RWPE1 (cell line): ENCODE results near the gene NPC2.

Experiments
- CTCF ChIA-PET: fragments of 350-600 bp; sonication (Branson Sonifier 250); formaldehyde crosslinking; extraction: SDS; loops from one replicate; lab custom pipeline; 2021; lab: Yijun Ruan, JAX
- POLR2A ChIA-PET: fragments of 400-600 bp; formaldehyde crosslinking; extraction: SDS; loops from one replicate; lab custom pipeline; 2020; ENCODE audit warnings: antibody characterized with exemption; ENCODE audit not compliant: low non-redundant PET; lab: Yijun Ruan, JAX
- DNase-seq: peaks from one replicate; pipeline ENCODE4 v3.0.0; 2012; ENCODE audit warnings: low spot score
- H3K27ac ChIP-seq: fragments of 450-650 bp; 2 replicates; pipeline ENCODE4 v1.5.1; 2017
- CTCF ChIP-seq: fragments of 450-650 bp; conservative IDR thresholded peaks from 2 replicates; pipeline ENCODE4 v1.5.1; 2017; ENCODE audit warnings: low read depth, mild to moderate bottlenecking

NPC2 gene

DNA sequence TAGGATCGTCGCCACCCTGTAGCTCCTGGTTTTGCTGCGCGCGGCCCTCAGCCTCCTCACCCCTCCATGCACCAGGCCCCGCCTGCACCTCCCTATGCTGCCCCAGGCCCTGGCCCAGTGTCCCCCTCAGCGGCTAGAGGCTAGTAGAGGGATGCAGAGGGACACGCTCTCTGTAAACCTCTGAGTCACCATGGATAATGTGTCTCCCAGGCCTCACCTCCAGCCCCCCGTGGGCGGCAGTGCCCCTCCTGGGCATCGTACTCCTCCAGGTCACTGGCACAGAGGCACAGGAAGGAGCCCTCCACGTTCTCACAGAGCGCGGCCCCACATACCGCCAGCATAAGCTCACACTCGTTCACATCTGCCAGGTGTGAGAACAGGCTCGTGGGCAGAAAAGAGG, 12.7 kb upstream of the NPC2 start:
- H3K27ac ChIP-seq: peak overlapping the region; percentile 51
- ChIA-PET POLR2A (interaction anchor here (0.7 kb wide), 1 partner anchor 1556 kb away, joined by 3 read pairs; no protein-coding TSS in a partner anchor), CTCF (no interaction called here)
- no peak for TF ChIP-seq CTCF
- DNase-seq: no peak

DNA sequence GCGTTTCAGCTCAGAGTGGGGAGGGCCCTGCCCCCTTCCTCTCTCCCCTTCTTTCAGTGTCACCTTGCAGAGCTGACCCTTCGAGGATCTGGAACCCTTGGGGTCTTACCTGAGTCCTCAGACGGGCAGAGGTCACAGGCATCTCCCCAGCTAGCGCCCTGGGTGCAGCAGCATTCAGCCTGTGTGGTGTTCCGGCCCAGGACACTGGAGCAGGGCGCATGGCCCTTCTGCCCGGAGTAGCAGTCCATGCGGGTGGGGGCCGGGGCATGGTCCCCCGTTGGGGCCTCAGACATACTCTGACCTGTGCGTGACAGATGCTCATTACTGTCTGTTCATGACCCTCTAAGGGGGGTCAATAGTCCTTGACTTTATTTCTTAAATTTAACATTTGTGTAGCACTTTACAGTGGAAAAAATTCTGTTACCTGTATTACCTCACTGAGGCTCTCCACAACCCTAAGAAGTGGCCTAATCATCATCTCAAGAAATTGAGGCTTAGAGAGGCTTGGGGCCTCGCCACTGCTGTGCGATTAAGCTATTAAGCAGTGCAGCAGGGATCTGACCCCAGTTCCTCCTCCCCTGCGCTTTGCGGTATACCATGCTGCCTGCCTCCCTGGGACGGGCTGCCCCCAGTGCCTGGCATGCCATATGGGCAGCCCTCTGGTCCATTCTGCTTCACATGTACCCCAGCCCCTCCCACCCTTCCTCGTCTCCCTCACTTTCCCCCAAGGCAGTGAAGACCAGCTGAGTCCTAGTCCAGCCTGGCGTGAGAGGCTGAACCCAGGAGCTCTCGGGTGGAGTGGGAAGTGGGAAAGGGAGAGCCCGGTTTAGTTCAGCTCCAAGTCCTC, 12.0 kb upstream of the NPC2 start:
- POLR2A ChIA-PET: interaction anchor here (0.7 kb wide), 1 partner anchor 1555 kb away, joined by 3 read pairs; no protein-coding TSS in a partner anchor
- DNase-seq: no peak
- CTCF ChIA-PET: interaction anchor here (0.6 kb wide), 1 partner anchor 159 kb away, joined by 4 read pairs; no protein-coding TSS in a partner anchor
- no peak for TF ChIP-seq CTCF
- peak overlapping the region; percentile 51 for H3K27ac ChIP-seq

- no peak for TF ChIP-seq CTCF
- DNase-seq: no peak
- CTCF ChIA-PET: interaction anchor here (0.6 kb wide), 1 partner anchor 160 kb away, joined by 4 read pairs; no protein-coding TSS in a partner anchor
- POLR2A ChIA-PET: no interaction called here
- peak overlapping the region; percentile 51 for H3K27ac ChIP-seq
Observed at GRCh38 chr14:74504412-74504811, 11.3 kb upstream of the NPC2 start.

- DNase-seq: no peak
- TF ChIP-seq CTCF: no peak
- POLR2A ChIA-PET: no interaction called here
- peak overlapping the region; percentile 51 for H3K27ac ChIP-seq
- CTCF ChIA-PET: interaction anchor here (0.6 kb wide), 1 partner anchor 69 kb away, joined by 3 read pairs; no protein-coding TSS in a partner anchor
Observed at GRCh38 chr14:74503938-74504335, 10.8 kb upstream of the NPC2 start.

- CTCF ChIA-PET: interaction anchor here (0.6 to 1.4 kb wide), 5 partner anchors 8 to 69 kb away, joined by 3 to 8 read pairs (median 3); partner anchors contain the start of genes ISCA2 and NPC2
- POLR2A ChIA-PET: no interaction called here
- peak overlapping the region; percentile 51 for H3K27ac ChIP-seq
- DNase-seq: no peak
- TF ChIP-seq CTCF: no peak
Observed at GRCh38 chr14:74503291-74503937, 10.3 kb upstream of the NPC2 start.

DNA sequence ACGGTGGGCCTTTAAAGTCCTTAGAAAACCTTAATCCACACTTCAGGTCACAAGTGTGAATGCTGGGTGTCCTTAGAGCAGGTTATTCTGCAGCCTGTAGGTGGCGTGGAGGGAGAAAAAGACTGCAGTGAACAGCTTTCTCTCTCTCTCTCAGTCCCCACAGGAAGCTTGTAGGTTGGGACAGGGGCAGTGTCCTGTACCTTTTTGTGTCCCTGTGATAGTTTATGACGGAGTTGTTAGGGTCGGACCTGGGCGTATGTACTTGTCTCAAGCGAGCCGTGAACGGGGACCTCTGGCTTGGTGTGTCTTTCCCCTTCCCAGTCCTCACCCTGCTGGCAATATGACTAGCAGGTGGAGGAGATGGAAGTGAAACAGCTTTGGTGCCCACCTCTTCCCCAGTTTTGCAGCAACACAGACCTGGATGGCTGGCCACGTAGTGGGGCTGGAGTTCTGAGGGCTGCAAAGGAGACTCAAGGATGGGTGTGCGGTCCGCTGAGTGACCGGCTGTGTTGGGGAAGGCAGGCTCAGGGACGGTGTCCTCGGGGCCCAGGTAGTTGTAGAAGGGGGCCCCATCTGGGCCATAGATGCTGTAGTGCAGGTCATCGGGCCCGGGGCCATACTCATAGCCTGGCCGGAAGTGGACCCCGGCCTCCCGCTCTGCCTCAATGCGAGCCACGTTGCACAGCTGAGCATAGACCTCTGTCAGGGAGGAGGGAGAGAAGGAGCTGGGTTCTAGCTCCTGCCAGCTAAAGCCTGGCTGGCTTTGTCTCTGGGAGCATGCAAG, 9.3 kb upstream of the NPC2 start:
- peak; percentile 53 for TF ChIP-seq CTCF
- POLR2A ChIA-PET: no interaction called here
- no peak for DNase-seq
- peak overlapping the region; percentile 51 for H3K27ac ChIP-seq
- CTCF ChIA-PET: interaction anchor here (0.5 to 1.4 kb wide), 9 partner anchors 9 to 164 kb away, joined by 3 to 8 read pairs (median 3); partner anchors contain the start of genes ISCA2 and NPC2
